ENCODE data around the gene CTNNA3.
A peak's percentile ranks its signal among the peaks of the same experiment; 100 is the strongest.
"Not testable (repeated sequence)": the region's sequence is repeated elsewhere in the genome, so short reads cannot be mapped to it uniquely, and the experiment has no call there.

Gene CTNNA3

GRCh38 chr10:67603701-67604100 is 92.3 kb downstream of the CTNNA3 start:
- DNase-seq (ENCODE audit: low spot score) = no peak
- peak; percentile 62 for FAIRE-seq

- no peak for DNase-seq (ENCODE audit: low spot score)
- no peak for FAIRE-seq
These were observed 92.9 kb downstream of the CTNNA3 start for GRCh38 chr10:67603086-67603485.

GRCh38 chr10:67602268-67602950 is 93.6 kb downstream of the CTNNA3 start:
- peak; percentile 83 for FAIRE-seq
- peak; percentile 82 for DNase-seq (ENCODE audit: low spot score)

GRCh38 chr10:67599597-67599996 is 96.4 kb downstream of the CTNNA3 start:
- FAIRE-seq = no peak
- DNase-seq (ENCODE audit: low spot score) = no peak

- DNase-seq (ENCODE audit: low spot score) (no peak), FAIRE-seq (no peak)
These were observed 99.4 kb downstream of the CTNNA3 start for GRCh38 chr10:67596641-67597040.

GRCh38 chr10:67587771-67588170 is 108.2 kb downstream of the CTNNA3 start:
- no peak for FAIRE-seq

GRCh38 chr10:67575532-67575931 is 120.5 kb downstream of the CTNNA3 start:
- FAIRE-seq = no peak
- no peak for DNase-seq (ENCODE audit: low spot score)

More at GRCh38 chr10:67587771-67588170, 108.2 kb downstream of the CTNNA3 start:
- no peak for DNase-seq (ENCODE audit: low spot score)

GRCh38 chr10:67573484-67573883 is 122.5 kb downstream of the CTNNA3 start:
- FAIRE-seq (no peak), DNase-seq (ENCODE audit: low spot score) (no peak)

- DNase-seq (ENCODE audit: low spot score) = no peak
- no peak for FAIRE-seq
These were observed 124.5 kb downstream of the CTNNA3 start for GRCh38 chr10:67571503-67571902.

- FAIRE-seq; DNase-seq (ENCODE audit: low spot score): not testable (repeated sequence)
These were observed 137.7 kb downstream of the CTNNA3 start for GRCh38 chr10:67558311-67558710.

GRCh38 chr10:67553254-67553653 is 142.7 kb downstream of the CTNNA3 start:
- DNase-seq (ENCODE audit: low spot score) = no peak
- no peak for FAIRE-seq

GRCh38 chr10:67550838-67551402 is 145.1 kb downstream of the CTNNA3 start:
- DNase-seq (ENCODE audit: low spot score) (no peak), FAIRE-seq (no peak)

GRCh38 chr10:67550046-67550445 is 145.9 kb downstream of the CTNNA3 start:
- FAIRE-seq (no peak), DNase-seq (ENCODE audit: low spot score) (no peak)

- no peak for FAIRE-seq
- no peak for DNase-seq (ENCODE audit: low spot score)
These were observed 146.6 kb downstream of the CTNNA3 start for GRCh38 chr10:67549390-67549789.

- DNase-seq (ENCODE audit: low spot score) (no peak), FAIRE-seq (no peak)
These were observed 154.6 kb downstream of the CTNNA3 start for GRCh38 chr10:67541411-67541810.

- FAIRE-seq = no peak
- no peak for DNase-seq (ENCODE audit: low spot score)
These were observed 156.7 kb downstream of the CTNNA3 start for GRCh38 chr10:67539312-67539711.

GRCh38 chr10:67537906-67538305 is 158.1 kb downstream of the CTNNA3 start:
- no peak for DNase-seq (ENCODE audit: low spot score)
- FAIRE-seq = no peak

GRCh38 chr10:67533376-67533775 is 162.6 kb downstream of the CTNNA3 start:
- DNase-seq (ENCODE audit: low spot score) (no peak), FAIRE-seq (no peak)

GRCh38 chr10:67530990-67531389 is 165.0 kb downstream of the CTNNA3 start:
- FAIRE-seq; DNase-seq (ENCODE audit: low spot score): not testable (repeated sequence)

- FAIRE-seq = no peak
- DNase-seq (ENCODE audit: low spot score) = no peak
These were observed 168.6 kb downstream of the CTNNA3 start for GRCh38 chr10:67527351-67527750.

- DNase-seq (ENCODE audit: low spot score) = no peak
- no peak for FAIRE-seq
These were observed 174.4 kb downstream of the CTNNA3 start for GRCh38 chr10:67521546-67521945.

- DNase-seq (ENCODE audit: low spot score) (peak; percentile 48), FAIRE-seq (peak; percentile 63)
These were observed 175.0 kb downstream of the CTNNA3 start for GRCh38 chr10:67520924-67521520.

GRCh38 chr10:67519434-67519833 is 176.6 kb downstream of the CTNNA3 start:
- no peak for FAIRE-seq
- DNase-seq (ENCODE audit: low spot score) = no peak
